GM15510 (cell line): ENCODE results near the gene TMC6.

Experiments used
- POLR2A ChIP-seq: IDR thresholded peaks from 3 replicates; pipeline ENCODE4 v1.6.1; 2011; ENCODE audit warnings: borderline replicate concordance; ENCODE audit not compliant: insufficient read length; ENCODE audit errors: extremely low read depth

TMC6 gene

GRCh38 chr17:78069695-78070094, 58.9 kb downstream of the TMC6 start:
- no peak for TF ChIP-seq POLR2A

- TF ChIP-seq POLR2A, result no peak
These were observed 63.8 kb downstream of the TMC6 start for GRCh38 chr17:78064708-78065107.

GRCh38 chr17:78063489-78063888, 65.1 kb downstream of the TMC6 start:
- TF ChIP-seq POLR2A, result no peak

DNA sequence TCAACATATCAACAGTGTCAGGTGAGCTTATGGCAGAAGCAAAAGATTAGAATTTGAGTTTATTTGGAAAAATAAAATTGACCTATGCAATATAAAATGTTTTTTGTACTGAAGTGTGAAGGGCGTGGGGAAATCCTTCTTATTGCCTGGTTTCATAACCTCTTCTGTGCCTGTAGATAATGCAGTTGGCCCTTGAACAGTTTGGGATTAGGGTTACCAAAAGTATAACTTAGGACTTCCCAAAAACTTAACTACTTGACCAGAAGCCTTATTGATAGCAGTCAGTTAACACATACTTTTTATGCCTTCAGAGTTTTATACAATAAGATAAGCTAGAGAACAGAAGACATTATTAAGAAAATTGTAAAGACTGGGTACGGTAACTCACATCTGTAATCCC, 66.0 kb downstream of the TMC6 start:
- no peak for TF ChIP-seq POLR2A
